Peyer's patch (tissue), 4 donors: Measurements from ENCODE around the gene LIPM. TPM values are rescaled to one million over a fixed set of nuclear protein-coding genes. Genes with fewer than 3 reads are reported as not detected.

Experiments
- DNase-seq, 3 donors: peaks; one replicate each; pipeline ENCODE4 v3.0.0-alpha.2; 2017 to 2019
- H3K27ac ChIP-seq, 4 donors: fragments of 200-600 bp; sonication (generic); one replicate each; pipeline ENCODE4 v1.5.1; 2016 to 2019
- H3K27me3 ChIP-seq, 2 donors: fragments of 200-600 bp; sonication (generic); one replicate each; pipeline ENCODE4 v1.5.1; 2019
- H3K36me3 ChIP-seq, 3 donors: fragments of 200-600 bp; sonication (generic); one replicate each; pipeline ENCODE4 v1.5.1; 2016 to 2019
- H3K4me1 ChIP-seq, 4 donors: fragments of 200-600 bp; sonication (generic); one replicate each; pipeline ENCODE4 v1.5.1; 2016 to 2019
- H3K4me3 ChIP-seq, 4 donors: fragments of 200-600 bp; sonication (generic); 1 replicate in 3 of 4; 2 replicates in 1 of 4; pipeline ENCODE4 v1.5.1; 2016 to 2019; ENCODE audit warnings: mild to moderate bottlenecking in 1 of 4
- H3K9me3 ChIP-seq, 4 donors: fragments of 200-600 bp; sonication (generic); one replicate each; pipeline ENCODE4 v1.5.1; 2016 to 2019; ENCODE audit warnings: mild to moderate bottlenecking in 1 of 4
- POLR2A ChIP-seq, 2 donors: fragments of 450-650 bp; IDR thresholded peaks; one replicate each; pipeline ENCODE4 v1.5.1; 2017; ENCODE audit warnings: antibody characterized with exemption in 2 of 2, mild to moderate bottlenecking in 2 of 2, moderate library complexity in 2 of 2
- total RNA-seq, 4 donors: library from RNA; depleted of rRNA; stranded (reverse); fragments of >200 nt; gene quantifications; one replicate each; pipeline ENCODE4 v1.1.0, GENCODE V29; 2016
- TF ChIP-seq, protein P1 (sequence below), 6 experiments: fragments of 450-650 bp in 4 of 6; fragments of 200-600 bp in 2 of 6; sonication (generic) in 1 of 6; IDR thresholded peaks; one replicate each; pipeline ENCODE4 v1.5.1; 2017 to 2019; ENCODE audit warnings: antibody characterized with exemption in 6 of 6, mild to moderate bottlenecking in 3 of 6, moderate library complexity in 1 of 6

The LIPM gene
- total RNA-seq, 4 donors from 2014 or later: not detected

DNA sequence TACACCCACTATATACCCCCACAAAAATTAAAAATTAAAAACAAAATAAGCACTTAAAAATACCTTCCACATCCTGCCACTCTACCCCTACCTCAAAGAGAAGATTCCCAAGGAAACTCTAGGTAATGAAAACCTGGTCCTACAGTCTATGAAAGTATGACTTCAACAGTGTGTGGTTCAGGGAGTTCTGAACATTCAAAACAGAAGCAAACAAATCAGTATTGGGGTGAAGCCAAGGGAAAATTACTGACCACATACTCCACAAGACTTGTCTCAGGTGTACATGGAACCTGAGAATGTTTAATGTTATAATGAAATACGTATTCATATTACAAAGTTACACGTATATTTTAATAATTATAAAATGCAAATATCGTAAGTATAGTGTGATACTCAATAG is 20.3 kb upstream of the LIPM start:
- DNase-seq: no peak

DNA sequence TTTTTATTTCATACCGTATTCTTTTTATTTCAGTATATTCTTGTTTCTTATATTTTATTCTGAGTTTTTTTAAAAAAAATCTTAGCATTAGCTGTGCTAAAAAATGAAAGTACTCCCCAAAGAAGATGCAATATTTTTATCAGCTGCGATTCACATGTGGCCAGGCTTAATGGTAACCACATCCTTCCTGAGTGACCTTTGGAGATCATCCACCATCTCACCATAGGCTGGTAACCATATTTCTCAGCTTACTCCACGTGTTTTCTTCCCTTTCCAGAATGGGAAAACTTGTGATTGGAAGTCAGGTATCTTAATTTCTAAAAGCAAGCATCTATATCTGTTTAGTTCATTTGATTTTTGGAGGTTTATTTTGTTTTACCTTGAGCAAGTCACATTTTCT is 18.8 kb upstream of the LIPM start:
- no peak for TF ChIP-seq POLR2A (IDR thresholded peaks at IDR 0.05)
- TF ChIP-seq, protein P1, sequence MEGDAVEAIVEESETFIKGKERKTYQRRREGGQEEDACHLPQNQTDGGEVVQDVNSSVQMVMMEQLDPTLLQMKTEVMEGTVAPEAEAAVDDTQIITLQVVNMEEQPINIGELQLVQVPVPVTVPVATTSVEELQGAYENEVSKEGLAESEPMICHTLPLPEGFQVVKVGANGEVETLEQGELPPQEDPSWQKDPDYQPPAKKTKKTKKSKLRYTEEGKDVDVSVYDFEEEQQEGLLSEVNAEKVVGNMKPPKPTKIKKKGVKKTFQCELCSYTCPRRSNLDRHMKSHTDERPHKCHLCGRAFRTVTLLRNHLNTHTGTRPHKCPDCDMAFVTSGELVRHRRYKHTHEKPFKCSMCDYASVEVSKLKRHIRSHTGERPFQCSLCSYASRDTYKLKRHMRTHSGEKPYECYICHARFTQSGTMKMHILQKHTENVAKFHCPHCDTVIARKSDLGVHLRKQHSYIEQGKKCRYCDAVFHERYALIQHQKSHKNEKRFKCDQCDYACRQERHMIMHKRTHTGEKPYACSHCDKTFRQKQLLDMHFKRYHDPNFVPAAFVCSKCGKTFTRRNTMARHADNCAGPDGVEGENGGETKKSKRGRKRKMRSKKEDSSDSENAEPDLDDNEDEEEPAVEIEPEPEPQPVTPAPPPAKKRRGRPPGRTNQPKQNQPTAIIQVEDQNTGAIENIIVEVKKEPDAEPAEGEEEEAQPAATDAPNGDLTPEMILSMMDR (IDR thresholded peaks at IDR 0.05): no peak
- no peak overlapping the region for H3K4me3 ChIP-seq
- no peaks in the 10 kb centered on the region for H3K4me1 ChIP-seq
- no peaks in the 10 kb centered on the region for H3K36me3 ChIP-seq
- no peaks in the 10 kb centered on the region for H3K27me3 ChIP-seq
- no peak for DNase-seq
- H3K27ac ChIP-seq: no peak overlapping the region
- H3K9me3 ChIP-seq: no peaks in the 10 kb centered on the region

More for the DNA sequence above, 20.3 kb upstream of the LIPM start:
- Histone ChIP-seq H3K36me3 (no peaks in the 10 kb centered on the region), H3K9me3 (no peaks in the 10 kb centered on the region), H3K27ac (no peak overlapping the region), H3K27me3 (no peaks in the 10 kb centered on the region), H3K4me1 (no peaks in the 10 kb centered on the region), H3K4me3 (no peak overlapping the region)
- no peak for TF ChIP-seq POLR2A (IDR thresholded peaks at IDR 0.05)
- TF ChIP-seq, protein P1 (IDR thresholded peaks at IDR 0.05): no peak

DNA sequence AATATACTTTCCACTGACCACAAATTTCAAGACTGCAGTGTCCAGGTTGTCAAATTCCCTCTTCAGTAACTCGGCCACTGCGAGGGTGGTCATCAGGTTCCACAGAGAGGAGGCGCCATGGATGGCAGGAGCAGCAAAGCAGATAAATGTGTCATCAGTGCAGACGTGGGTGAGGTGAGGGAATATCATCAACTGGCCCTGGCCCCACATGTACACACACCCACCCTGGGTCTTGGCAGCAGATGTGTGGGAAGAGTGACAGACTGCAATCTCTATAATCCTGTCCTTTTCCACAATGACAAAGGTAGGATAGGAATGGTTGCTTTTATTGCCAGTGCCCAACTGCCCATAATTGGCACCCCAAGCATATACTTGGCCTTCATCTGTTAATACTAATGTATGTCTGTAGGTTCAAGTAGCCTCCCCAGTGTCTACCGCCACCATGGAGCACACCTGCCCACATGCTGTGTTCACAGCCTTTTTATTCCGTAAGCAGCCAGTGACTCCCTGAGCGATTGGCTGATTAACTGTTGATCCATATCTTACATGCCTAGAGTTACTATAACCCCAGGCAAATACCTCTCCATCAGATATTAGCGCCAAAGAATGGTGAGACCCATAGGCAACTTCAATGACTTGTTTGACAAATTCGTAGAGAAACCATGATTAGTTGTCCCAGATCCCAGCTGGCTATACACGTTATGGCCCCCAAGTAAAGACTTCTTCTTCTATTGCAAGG is 16.3 kb upstream of the LIPM start:
- no peak overlapping the region for H3K27ac ChIP-seq
- H3K27me3 ChIP-seq: no peaks in the 10 kb centered on the region
- H3K4me1 ChIP-seq: no peaks in the 10 kb centered on the region
- no peak for TF ChIP-seq POLR2A (IDR thresholded peaks at IDR 0.05)
- TF ChIP-seq, protein P1 (IDR thresholded peaks at IDR 0.05): no peak
- no peaks in the 10 kb centered on the region for H3K36me3 ChIP-seq
- no peaks in the 10 kb centered on the region for H3K9me3 ChIP-seq
- DNase-seq: no peak
- H3K4me3 ChIP-seq: no peak overlapping the region

DNA sequence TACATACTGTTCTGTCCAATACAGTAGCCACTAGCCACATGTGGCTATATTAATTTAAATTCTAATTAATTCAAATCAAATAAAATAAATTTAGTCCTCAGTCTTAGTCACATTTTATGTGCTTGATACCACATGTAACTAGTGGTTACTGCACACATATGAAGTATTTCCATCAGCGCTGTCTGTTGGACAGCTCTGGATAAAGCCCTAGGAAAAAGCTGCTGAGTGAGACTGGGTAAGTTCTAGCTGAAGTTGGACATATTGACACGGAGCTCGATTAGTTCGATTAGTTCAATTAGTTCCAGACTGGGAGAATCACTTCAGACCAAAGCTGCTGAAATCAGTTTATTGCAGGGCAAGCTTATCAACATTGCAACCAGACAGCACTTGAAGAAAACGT is 15.1 kb upstream of the LIPM start:
- no peak for DNase-seq
- Histone ChIP-seq H3K9me3 (no peaks in the 10 kb centered on the region), H3K4me1 (no peaks in the 10 kb centered on the region), H3K27ac (no peak overlapping the region), H3K4me3 (no peak overlapping the region), H3K27me3 (no peaks in the 10 kb centered on the region), H3K36me3 (no peaks in the 10 kb centered on the region)
- TF ChIP-seq POLR2A (IDR thresholded peaks at IDR 0.05): no peak
- TF ChIP-seq, protein P1 (IDR thresholded peaks at IDR 0.05): no peak

DNA sequence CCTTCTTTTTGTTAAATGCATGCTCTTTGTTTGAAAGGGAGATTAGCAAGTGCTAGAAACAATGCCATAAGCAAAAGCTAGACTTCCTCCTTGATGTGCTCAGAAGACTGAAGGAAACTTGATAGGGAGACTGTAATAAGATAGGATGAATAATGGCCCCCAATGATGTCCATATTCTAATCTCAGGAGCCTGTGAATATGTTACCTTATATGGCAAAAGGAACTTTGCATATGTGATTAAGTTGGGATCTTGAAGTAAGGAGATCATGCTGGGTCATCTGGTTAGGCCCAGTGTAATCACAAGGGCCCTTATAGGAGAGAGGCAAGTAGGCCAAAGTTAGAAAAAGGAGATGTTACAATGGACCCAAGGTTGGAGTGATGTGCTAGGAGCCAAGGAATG is 13.6 kb upstream of the LIPM start:
- Histone ChIP-seq H3K4me3 (no peak overlapping the region), H3K27me3 (no peaks in the 10 kb centered on the region), H3K9me3 (no peaks in the 10 kb centered on the region), H3K36me3 (no peaks in the 10 kb centered on the region), H3K4me1 (no peaks in the 10 kb centered on the region), H3K27ac (no peak overlapping the region)
- TF ChIP-seq, protein P1 (IDR thresholded peaks at IDR 0.05): no peak
- no peak for DNase-seq
